Measurements from ENCODE around the gene ADARB2.

Gene ADARB2

GRCh38 chr10:1595726-1596125 lies 141.6 kb downstream of the ADARB2 start:
- intact Hi-C loops (cut with micrococcal nuclease), result no loop called here
- H3K27ac Mint-ChIP-seq, result no peak overlapping the region
- H3K4me1 Mint-ChIP-seq (ENCODE audit: low read depth), result no peaks in the 10 kb centered on the region

GRCh38 chr10:1595242-1595600 lies 142.1 kb downstream of the ADARB2 start:
- Mint-ChIP-seq H3K27me3 (no peaks in the 10 kb centered on the region), H3K36me3 (ENCODE audit: low read depth) (no peaks in the 10 kb centered on the region), H3K4me3 (no peak overlapping the region), H3K9me3 (no peaks in the 10 kb centered on the region), H3K27ac (no peak overlapping the region), H3K4me1 (ENCODE audit: low read depth) (no peaks in the 10 kb centered on the region)
- intact Hi-C loops (cut with micrococcal nuclease), result no loop called here

More at GRCh38 chr10:1595726-1596125, 141.6 kb downstream of the ADARB2 start:
- Mint-ChIP-seq H3K36me3 (ENCODE audit: low read depth) (no peaks in the 10 kb centered on the region), H3K4me3 (no peak overlapping the region), H3K9me3 (no peaks in the 10 kb centered on the region), H3K27me3 (no peaks in the 10 kb centered on the region)

GRCh38 chr10:1594372-1595241 lies 142.7 kb downstream of the ADARB2 start:
- Mint-ChIP-seq H3K4me1 (ENCODE audit: low read depth) (no peaks in the 10 kb centered on the region), H3K27ac (no peak overlapping the region), H3K36me3 (ENCODE audit: low read depth) (no peaks in the 10 kb centered on the region), H3K27me3 (no peaks in the 10 kb centered on the region), H3K4me3 (no peak overlapping the region), H3K9me3 (no peaks in the 10 kb centered on the region)
- intact Hi-C loops (cut with micrococcal nuclease), result no loop called here

- no peaks in the 10 kb centered on the region for H3K9me3 Mint-ChIP-seq
- H3K4me1 Mint-ChIP-seq (ENCODE audit: low read depth), result no peaks in the 10 kb centered on the region
- H3K36me3 Mint-ChIP-seq (ENCODE audit: low read depth), result no peaks in the 10 kb centered on the region
- H3K27ac Mint-ChIP-seq, result no peak overlapping the region
- H3K4me3 Mint-ChIP-seq, result no peak overlapping the region
- H3K27me3 Mint-ChIP-seq, result no peaks in the 10 kb centered on the region
- intact Hi-C loops (cut with micrococcal nuclease), result no loop called here
These were observed 145.6 kb downstream of the ADARB2 start for GRCh38 chr10:1591742-1592141.

- Mint-ChIP-seq H3K4me3 (no peak overlapping the region), H3K36me3 (ENCODE audit: low read depth) (no peaks in the 10 kb centered on the region), H3K27me3 (no peaks in the 10 kb centered on the region), H3K9me3 (no peaks in the 10 kb centered on the region), H3K4me1 (ENCODE audit: low read depth) (no peaks in the 10 kb centered on the region), H3K27ac (no peak overlapping the region)
- intact Hi-C loops (cut with micrococcal nuclease), result no loop called here
These were observed 146.3 kb downstream of the ADARB2 start for GRCh38 chr10:1591045-1591444.

GRCh38 chr10:1589257-1589656 lies 148.1 kb downstream of the ADARB2 start:
- Mint-ChIP-seq H3K9me3 (no peaks in the 10 kb centered on the region), H3K27me3 (no peaks in the 10 kb centered on the region)

GRCh38 chr10:1582739-1583138 lies 154.6 kb downstream of the ADARB2 start:
- Mint-ChIP-seq H3K4me1 (ENCODE audit: low read depth) (no peaks in the 10 kb centered on the region), H3K27me3 (no peaks in the 10 kb centered on the region), H3K36me3 (ENCODE audit: low read depth) (no peaks in the 10 kb centered on the region), H3K27ac (no peak overlapping the region), H3K4me3 (no peak overlapping the region), H3K9me3 (no peaks in the 10 kb centered on the region)
- intact Hi-C loops (cut with micrococcal nuclease), result no loop called here

More at GRCh38 chr10:1589257-1589656, 148.1 kb downstream of the ADARB2 start:
- intact Hi-C loops (cut with micrococcal nuclease), result no loop called here
- H3K27ac Mint-ChIP-seq, result no peak overlapping the region
- no peaks in the 10 kb centered on the region for H3K36me3 Mint-ChIP-seq (ENCODE audit: low read depth)
- H3K4me3 Mint-ChIP-seq, result no peak overlapping the region
- no peaks in the 10 kb centered on the region for H3K4me1 Mint-ChIP-seq (ENCODE audit: low read depth)

- Mint-ChIP-seq H3K27me3 (no peaks in the 10 kb centered on the region), H3K4me3 (no peak overlapping the region), H3K36me3 (ENCODE audit: low read depth) (no peaks in the 10 kb centered on the region), H3K9me3 (no peaks in the 10 kb centered on the region), H3K27ac (no peak overlapping the region), H3K4me1 (ENCODE audit: low read depth) (no peaks in the 10 kb centered on the region)
- intact Hi-C loops (cut with micrococcal nuclease), result no loop called here
These were observed 156.1 kb downstream of the ADARB2 start for GRCh38 chr10:1581189-1581588.

- intact Hi-C loops (cut with micrococcal nuclease), result no loop called here
- Mint-ChIP-seq H3K36me3 (ENCODE audit: low read depth) (no peaks in the 10 kb centered on the region), H3K27ac (no peak overlapping the region)
These were observed 157.7 kb downstream of the ADARB2 start for GRCh38 chr10:1579671-1580070.

GRCh38 chr10:1579141-1579491 lies 158.2 kb downstream of the ADARB2 start:
- intact Hi-C loops (cut with micrococcal nuclease), result no loop called here

More at GRCh38 chr10:1579671-1580070, 157.7 kb downstream of the ADARB2 start:
- Mint-ChIP-seq H3K9me3 (no peaks in the 10 kb centered on the region), H3K4me1 (ENCODE audit: low read depth) (no peaks in the 10 kb centered on the region), H3K4me3 (no peak overlapping the region), H3K27me3 (no peaks in the 10 kb centered on the region)

GRCh38 chr10:1578392-1579140 lies 158.8 kb downstream of the ADARB2 start:
- no peak overlapping the region for H3K27ac Mint-ChIP-seq
- H3K4me3 Mint-ChIP-seq, result no peak overlapping the region
- H3K4me1 Mint-ChIP-seq (ENCODE audit: low read depth), result no peaks in the 10 kb centered on the region

More at GRCh38 chr10:1579141-1579491, 158.2 kb downstream of the ADARB2 start:
- Mint-ChIP-seq H3K4me3 (no peak overlapping the region), H3K4me1 (ENCODE audit: low read depth) (no peaks in the 10 kb centered on the region), H3K9me3 (no peaks in the 10 kb centered on the region), H3K27ac (no peak overlapping the region), H3K27me3 (no peaks in the 10 kb centered on the region), H3K36me3 (ENCODE audit: low read depth) (no peaks in the 10 kb centered on the region)

GRCh38 chr10:1577945-1578344 lies 159.4 kb downstream of the ADARB2 start:
- Mint-ChIP-seq H3K4me3 (no peak overlapping the region), H3K9me3 (no peaks in the 10 kb centered on the region), H3K4me1 (ENCODE audit: low read depth) (no peaks in the 10 kb centered on the region), H3K36me3 (ENCODE audit: low read depth) (no peaks in the 10 kb centered on the region), H3K27ac (no peak overlapping the region), H3K27me3 (no peaks in the 10 kb centered on the region)
- intact Hi-C loops (cut with micrococcal nuclease), result no loop called here

More at GRCh38 chr10:1578392-1579140, 158.8 kb downstream of the ADARB2 start:
- H3K9me3 Mint-ChIP-seq, result no peaks in the 10 kb centered on the region
- no peaks in the 10 kb centered on the region for H3K27me3 Mint-ChIP-seq
- intact Hi-C loops (cut with micrococcal nuclease), result no loop called here
- H3K36me3 Mint-ChIP-seq (ENCODE audit: low read depth), result no peaks in the 10 kb centered on the region

- no peak overlapping the region for H3K4me3 Mint-ChIP-seq
- no peaks in the 10 kb centered on the region for H3K4me1 Mint-ChIP-seq (ENCODE audit: low read depth)
- H3K27me3 Mint-ChIP-seq, result no peaks in the 10 kb centered on the region
- no peaks in the 10 kb centered on the region for H3K36me3 Mint-ChIP-seq (ENCODE audit: low read depth)
- intact Hi-C loops (cut with micrococcal nuclease), result no loop called here
- H3K9me3 Mint-ChIP-seq, result no peaks in the 10 kb centered on the region
- no peak overlapping the region for H3K27ac Mint-ChIP-seq
These were observed 160.0 kb downstream of the ADARB2 start for GRCh38 chr10:1577373-1577770.

All from dendritic cell treated with granulocyte-macrophage colony-stimulating factor and Interleukin-4, amounts not matched to agents 40 ng/mL and 50 ng/mL, for 4 days (primary cell).